Coronary artery (tissue), 2 donors: ENCODE results near the gene RTRAF.

ENCODE experiments used
- DNase-seq: peaks from one replicate; pipeline ENCODE4 v3.0.0-alpha.2; 2017; ENCODE audit warnings: low spot score
- H3K27ac ChIP-seq, 2 donors: fragments of 200-600 bp; sonication (generic); one replicate each; pipeline ENCODE4 v1.5.1; 2016 to 2019
- H3K4me3 ChIP-seq: fragments of 200-600 bp; sonication (generic); 2 replicates; pipeline ENCODE4 v1.5.1; 2016; ENCODE audit warnings: mild to moderate bottlenecking, moderate library complexity
- TF ChIP-seq, protein P1 (sequence below): fragments of 200-600 bp; sonication (generic); IDR thresholded peaks from one replicate; pipeline ENCODE4 v1.5.1; 2019; ENCODE audit warnings: antibody characterized with exemption

The RTRAF gene

DNA sequence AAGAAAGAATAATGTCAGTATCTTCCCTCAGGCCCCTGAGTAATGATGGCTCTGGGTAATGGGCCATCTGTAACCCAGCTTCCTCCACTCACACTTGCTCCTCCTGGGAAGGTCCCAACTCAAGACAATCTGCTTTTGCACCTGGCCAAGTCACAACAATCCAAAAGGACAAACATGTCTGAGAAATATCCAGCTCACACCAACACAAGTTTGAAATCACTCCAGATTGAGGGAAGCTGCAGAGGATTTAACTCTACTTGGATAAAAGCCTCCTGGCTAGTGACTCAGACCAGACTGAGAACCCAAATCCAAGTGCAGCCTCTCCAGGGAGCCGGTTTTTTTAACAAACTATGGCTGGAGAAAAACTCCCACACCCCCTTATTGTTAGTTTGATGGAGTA is 34.2 kb downstream of the RTRAF start:
- TF ChIP-seq, protein P1, sequence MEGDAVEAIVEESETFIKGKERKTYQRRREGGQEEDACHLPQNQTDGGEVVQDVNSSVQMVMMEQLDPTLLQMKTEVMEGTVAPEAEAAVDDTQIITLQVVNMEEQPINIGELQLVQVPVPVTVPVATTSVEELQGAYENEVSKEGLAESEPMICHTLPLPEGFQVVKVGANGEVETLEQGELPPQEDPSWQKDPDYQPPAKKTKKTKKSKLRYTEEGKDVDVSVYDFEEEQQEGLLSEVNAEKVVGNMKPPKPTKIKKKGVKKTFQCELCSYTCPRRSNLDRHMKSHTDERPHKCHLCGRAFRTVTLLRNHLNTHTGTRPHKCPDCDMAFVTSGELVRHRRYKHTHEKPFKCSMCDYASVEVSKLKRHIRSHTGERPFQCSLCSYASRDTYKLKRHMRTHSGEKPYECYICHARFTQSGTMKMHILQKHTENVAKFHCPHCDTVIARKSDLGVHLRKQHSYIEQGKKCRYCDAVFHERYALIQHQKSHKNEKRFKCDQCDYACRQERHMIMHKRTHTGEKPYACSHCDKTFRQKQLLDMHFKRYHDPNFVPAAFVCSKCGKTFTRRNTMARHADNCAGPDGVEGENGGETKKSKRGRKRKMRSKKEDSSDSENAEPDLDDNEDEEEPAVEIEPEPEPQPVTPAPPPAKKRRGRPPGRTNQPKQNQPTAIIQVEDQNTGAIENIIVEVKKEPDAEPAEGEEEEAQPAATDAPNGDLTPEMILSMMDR: no peak
- Histone ChIP-seq H3K4me3 (no peak overlapping the region), H3K27ac (peak overlapping the region in 1 of 2 donors; percentile 5)
- no peak for DNase-seq

DNA sequence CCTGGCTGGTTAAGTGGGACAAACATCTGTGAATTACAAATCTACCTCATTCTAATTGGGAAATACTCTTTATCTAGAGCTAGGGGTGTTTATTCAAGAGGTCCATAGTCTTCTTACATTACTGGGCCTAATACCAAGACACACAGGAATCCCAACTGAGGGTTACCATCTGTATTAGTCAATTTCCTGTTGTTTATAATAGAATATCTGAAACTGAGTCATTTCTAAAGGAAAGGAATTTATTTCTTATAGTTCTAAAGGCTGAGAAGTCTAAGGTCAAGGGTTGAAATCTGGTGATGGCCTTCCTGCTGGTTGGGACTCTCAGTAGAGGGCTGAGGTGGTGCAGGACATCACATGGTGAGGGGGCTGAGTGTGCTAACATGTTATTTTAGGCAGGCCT is 36.0 kb downstream of the RTRAF start:
- no peak for DNase-seq
- H3K4me3 ChIP-seq: no peak overlapping the region
- peak overlapping the region in 1 of 2 donors; percentile 27 for H3K27ac ChIP-seq
- TF ChIP-seq, protein P1: no peak

DNA sequence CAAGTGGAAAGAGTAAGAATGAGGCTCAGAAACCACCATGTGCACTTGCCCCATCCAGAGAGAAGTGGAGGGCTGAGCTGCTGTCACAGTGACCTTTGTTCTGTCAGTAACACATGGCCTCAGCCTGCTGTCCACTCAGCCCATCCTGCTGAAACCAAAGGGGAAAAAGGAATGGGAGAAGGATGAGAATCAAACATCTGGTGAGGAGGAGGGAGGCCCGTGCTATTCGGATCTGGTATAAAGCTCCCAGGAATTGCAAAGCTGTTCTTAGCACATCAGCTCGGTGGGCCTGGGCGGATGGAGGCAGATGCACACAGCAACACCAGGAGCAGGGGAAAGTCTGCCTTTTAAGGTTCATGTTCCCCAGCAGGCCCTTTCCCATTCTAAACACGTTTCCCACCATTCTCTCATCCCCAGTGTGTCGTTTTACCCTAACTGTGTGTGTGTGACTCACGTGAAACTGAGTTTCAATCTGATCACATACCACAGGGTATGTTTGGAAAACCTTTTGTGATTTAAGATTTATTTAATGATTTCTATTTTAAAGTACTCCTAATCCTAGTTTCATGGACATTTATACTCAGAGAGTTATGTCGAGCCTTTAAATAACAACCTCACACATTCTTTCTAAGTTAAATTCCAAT is 36.8 kb downstream of the RTRAF start:
- DNase-seq: no peak
- TF ChIP-seq, protein P1: no peak
- Histone ChIP-seq H3K4me3 (no peak overlapping the region), H3K27ac (peak overlapping the region in 1 of 2 donors; percentile 47)

DNA sequence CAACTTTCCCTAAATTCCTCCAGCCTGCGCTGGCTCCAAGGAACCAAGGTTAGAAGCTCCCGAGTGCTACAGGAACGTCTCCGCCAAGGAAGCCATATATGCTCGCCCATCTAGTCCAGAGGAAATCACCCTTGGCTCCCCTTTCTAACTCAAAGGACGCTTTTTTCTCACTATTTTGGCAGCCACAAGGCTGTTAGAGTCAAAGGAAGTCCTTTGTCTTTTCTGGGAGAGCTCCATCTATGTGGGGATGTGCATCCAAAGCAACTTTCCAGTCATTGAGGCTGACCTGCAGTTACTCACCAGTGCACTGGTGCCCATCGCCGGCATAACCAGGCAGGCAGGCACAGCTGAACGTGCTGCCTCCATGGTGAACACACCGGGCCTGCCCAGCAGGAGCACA is 37.6 kb downstream of the RTRAF start:
- TF ChIP-seq, protein P1: no peak
- H3K4me3 ChIP-seq: no peak overlapping the region
- H3K27ac ChIP-seq: no peak overlapping the region
- DNase-seq: no peak

DNA sequence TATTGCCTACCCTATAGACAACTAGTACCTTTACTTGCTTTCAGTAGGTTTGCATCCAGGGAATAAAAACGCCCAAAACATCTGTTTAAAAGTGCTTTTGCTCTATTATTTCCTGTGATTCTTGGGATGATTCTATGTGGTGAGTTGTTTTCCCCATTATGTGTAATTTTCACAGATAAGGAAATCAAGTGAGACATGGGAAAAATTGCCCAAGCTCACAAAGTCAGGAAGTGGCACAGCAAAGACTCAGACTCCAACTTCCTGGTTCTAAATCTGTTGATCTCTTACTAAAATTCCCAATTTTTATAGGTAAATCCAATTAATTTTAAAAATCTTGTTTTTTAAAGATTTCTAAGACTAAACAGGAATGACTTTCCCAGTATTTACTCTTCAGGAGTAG is 40.5 kb downstream of the RTRAF start:
- TF ChIP-seq, protein P1: no peak
- Histone ChIP-seq H3K27ac (no peak overlapping the region), H3K4me3 (no peak overlapping the region)
- DNase-seq: no peak

DNA sequence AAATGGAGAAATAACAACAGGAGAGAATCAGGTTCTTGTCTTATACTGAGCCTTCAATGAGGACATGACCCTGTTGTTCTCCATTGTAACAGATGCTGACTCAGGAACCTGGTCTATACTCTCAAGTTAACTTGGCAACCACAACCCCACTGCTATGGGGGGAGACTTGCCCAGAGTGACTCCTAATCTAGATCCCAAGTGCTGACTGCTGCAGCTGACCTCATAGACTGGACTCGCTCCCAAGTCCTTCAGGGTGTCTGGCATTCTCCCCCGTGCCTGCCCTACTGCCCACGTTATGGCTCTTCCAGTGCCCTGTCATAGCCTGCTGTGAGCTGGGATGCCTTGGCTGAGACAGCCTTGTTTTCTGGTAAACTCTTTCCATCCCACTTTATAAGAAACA is 42.4 kb downstream of the RTRAF start:
- TF ChIP-seq, protein P1: no peak
- Histone ChIP-seq H3K4me3 (peak overlapping the region; percentile 12), H3K27ac (peak overlapping the region in 1 of 2 donors; percentile 68)
- DNase-seq: no peak

DNA sequence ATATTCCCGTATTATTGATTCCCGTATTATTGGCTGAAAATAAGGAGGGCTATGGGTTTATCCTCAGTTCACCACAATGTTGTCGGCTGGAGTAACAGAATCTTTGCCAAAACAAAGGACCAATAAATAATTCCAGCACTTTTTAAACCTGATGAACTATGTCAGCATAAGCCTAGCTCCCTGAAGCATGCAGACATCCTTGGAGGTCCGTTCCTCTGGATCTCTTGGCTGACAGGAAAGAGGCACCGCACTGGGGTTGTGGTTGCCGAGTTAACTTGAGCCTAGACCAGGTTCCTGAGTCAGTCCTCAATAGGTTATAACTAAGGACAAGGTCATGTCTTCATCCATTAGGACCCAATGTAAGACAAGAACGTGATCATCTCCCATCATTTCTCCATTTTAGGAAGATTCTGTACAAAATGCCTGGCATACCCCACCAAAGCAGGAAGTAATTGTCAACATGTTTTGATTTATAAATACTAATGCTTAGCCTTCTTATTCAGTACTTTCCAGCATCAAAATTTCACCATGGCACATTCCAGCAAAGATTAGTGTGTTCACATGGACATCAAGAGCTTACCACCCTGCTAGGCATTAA is 43.0 kb downstream of the RTRAF start:
- Histone ChIP-seq H3K27ac (peak overlapping the region in 1 of 2 donors; percentile 68), H3K4me3 (peak overlapping the region; percentile 12)
- TF ChIP-seq, protein P1: no peak
- no peak for DNase-seq
